ENCODE data around the gene CECR2.

- TF ChIP-seq CTCF (IDR thresholded peaks at IDR 0.05; ENCODE audit: poor library complexity, severe bottlenecking) (no peak), EZH2 (IDR thresholded peaks at IDR 0.05; ENCODE audit: borderline replicate concordance, insufficient read depth, low read length, poor library complexity, severe bottlenecking) (no peak), RAD21 (conservative IDR thresholded peaks at IDR 0.05) (no peak), POLR2AphosphoS5 (IDR thresholded peaks at IDR 0.05) (no peak), EP300 (conservative IDR thresholded peaks at IDR 0.05; ENCODE audit: poor library complexity, severe bottlenecking) (no peak), TAF1 (IDR thresholded peaks at IDR 0.05; ENCODE audit: low read depth) (no peak), SMC3 (conservative IDR thresholded peaks at IDR 0.05; ENCODE audit: poor library complexity) (no peak), MXI1 (conservative IDR thresholded peaks at IDR 0.05; ENCODE audit: poor library complexity, severe bottlenecking) (no peak)
- TF ChIP-seq, protein P1, sequence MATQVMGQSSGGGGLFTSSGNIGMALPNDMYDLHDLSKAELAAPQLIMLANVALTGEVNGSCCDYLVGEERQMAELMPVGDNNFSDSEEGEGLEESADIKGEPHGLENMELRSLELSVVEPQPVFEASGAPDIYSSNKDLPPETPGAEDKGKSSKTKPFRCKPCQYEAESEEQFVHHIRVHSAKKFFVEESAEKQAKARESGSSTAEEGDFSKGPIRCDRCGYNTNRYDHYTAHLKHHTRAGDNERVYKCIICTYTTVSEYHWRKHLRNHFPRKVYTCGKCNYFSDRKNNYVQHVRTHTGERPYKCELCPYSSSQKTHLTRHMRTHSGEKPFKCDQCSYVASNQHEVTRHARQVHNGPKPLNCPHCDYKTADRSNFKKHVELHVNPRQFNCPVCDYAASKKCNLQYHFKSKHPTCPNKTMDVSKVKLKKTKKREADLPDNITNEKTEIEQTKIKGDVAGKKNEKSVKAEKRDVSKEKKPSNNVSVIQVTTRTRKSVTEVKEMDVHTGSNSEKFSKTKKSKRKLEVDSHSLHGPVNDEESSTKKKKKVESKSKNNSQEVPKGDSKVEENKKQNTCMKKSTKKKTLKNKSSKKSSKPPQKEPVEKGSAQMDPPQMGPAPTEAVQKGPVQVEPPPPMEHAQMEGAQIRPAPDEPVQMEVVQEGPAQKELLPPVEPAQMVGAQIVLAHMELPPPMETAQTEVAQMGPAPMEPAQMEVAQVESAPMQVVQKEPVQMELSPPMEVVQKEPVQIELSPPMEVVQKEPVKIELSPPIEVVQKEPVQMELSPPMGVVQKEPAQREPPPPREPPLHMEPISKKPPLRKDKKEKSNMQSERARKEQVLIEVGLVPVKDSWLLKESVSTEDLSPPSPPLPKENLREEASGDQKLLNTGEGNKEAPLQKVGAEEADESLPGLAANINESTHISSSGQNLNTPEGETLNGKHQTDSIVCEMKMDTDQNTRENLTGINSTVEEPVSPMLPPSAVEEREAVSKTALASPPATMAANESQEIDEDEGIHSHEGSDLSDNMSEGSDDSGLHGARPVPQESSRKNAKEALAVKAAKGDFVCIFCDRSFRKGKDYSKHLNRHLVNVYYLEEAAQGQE (IDR thresholded peaks at IDR 0.05; ENCODE audit: borderline replicate concordance), result no peak
Measured at GRCh38 chr22:17492247-17492646, 123.0 kb downstream of the CECR2 start.
